PFSK-1 (cell line): Measurements from ENCODE around the gene WDR45B.

Experiments
- FOXP2 ChIP-seq: optimal IDR thresholded peaks from 2 replicates; pipeline ENCODE3; 2011; ENCODE audit warnings: borderline replicate concordance, control low read depth, inconsistent platforms; ENCODE audit not compliant: insufficient read depth; ENCODE audit errors: extremely low read length, extremely low read depth
- POLR2AphosphoS5 ChIP-seq: IDR thresholded peaks from 2 replicates; pipeline ENCODE4 v1.6.1; 2012; ENCODE audit warnings: low read depth, mild to moderate bottlenecking, control low read depth, low read length, moderate library complexity
- SIN3A ChIP-seq: IDR thresholded peaks from 2 replicates; pipeline ENCODE4 v1.6.1; 2012; ENCODE audit warnings: mild to moderate bottlenecking, low read length, moderate library complexity, borderline replicate concordance; ENCODE audit not compliant: insufficient read depth
- TAF1 ChIP-seq: IDR thresholded peaks from 2 replicates; pipeline ENCODE4 v1.6.1; 2012; ENCODE audit warnings: low read length, control low read depth, borderline replicate concordance; ENCODE audit not compliant: insufficient read depth
- TF ChIP-seq, protein P1 (sequence below), 2 experiments: IDR thresholded peaks; 2 replicates each; pipeline versions ENCODE4 v1.6.1 to v1.8.0; 2011 to 2012; ENCODE audit warnings: low read depth in 2 of 2, low read length in 2 of 2, control low read depth in 1 of 2, inconsistent platforms in 1 of 2, mild to moderate bottlenecking in 1 of 2, moderate library complexity in 1 of 2; ENCODE audit not compliant: insufficient read depth in 1 of 2

The WDR45B gene

GRCh38 chr17:82566129-82566960 lies 81.9 kb downstream of the WDR45B start:
- TF ChIP-seq FOXP2 (no peak), SIN3A (no peak), POLR2AphosphoS5 (no peak), TAF1 (no peak)
- TF ChIP-seq, protein P1, sequence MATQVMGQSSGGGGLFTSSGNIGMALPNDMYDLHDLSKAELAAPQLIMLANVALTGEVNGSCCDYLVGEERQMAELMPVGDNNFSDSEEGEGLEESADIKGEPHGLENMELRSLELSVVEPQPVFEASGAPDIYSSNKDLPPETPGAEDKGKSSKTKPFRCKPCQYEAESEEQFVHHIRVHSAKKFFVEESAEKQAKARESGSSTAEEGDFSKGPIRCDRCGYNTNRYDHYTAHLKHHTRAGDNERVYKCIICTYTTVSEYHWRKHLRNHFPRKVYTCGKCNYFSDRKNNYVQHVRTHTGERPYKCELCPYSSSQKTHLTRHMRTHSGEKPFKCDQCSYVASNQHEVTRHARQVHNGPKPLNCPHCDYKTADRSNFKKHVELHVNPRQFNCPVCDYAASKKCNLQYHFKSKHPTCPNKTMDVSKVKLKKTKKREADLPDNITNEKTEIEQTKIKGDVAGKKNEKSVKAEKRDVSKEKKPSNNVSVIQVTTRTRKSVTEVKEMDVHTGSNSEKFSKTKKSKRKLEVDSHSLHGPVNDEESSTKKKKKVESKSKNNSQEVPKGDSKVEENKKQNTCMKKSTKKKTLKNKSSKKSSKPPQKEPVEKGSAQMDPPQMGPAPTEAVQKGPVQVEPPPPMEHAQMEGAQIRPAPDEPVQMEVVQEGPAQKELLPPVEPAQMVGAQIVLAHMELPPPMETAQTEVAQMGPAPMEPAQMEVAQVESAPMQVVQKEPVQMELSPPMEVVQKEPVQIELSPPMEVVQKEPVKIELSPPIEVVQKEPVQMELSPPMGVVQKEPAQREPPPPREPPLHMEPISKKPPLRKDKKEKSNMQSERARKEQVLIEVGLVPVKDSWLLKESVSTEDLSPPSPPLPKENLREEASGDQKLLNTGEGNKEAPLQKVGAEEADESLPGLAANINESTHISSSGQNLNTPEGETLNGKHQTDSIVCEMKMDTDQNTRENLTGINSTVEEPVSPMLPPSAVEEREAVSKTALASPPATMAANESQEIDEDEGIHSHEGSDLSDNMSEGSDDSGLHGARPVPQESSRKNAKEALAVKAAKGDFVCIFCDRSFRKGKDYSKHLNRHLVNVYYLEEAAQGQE (IDR thresholded peaks at IDR 0.05; ENCODE audit: insufficient read depth in 1 of 2, low read depth in 2 of 2, low read length in 2 of 2) = no peak

DNA sequence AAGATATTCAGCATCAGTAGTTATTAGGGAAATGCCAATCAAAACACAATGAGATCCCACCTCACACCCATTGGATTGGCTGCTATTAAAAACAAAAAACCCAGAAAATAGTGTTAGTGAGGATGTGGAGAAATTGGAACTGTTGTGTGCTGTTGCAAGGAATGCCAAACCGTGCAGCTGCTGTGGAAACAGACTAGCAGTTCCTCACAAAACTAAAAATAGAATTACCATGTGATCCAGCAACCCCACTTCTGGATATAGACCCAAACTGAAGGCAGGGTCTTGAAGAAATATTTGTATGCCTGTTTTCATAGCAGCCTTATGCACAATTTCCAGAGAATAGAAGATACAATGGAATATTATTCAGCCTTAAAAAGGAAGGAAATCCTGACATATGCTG lies 82.7 kb downstream of the WDR45B start:
- no peak for TF ChIP-seq TAF1
- TF ChIP-seq SIN3A = no peak
- TF ChIP-seq POLR2AphosphoS5 = no peak
- TF ChIP-seq, protein P1 (IDR thresholded peaks at IDR 0.05; ENCODE audit: insufficient read depth in 1 of 2, low read depth in 2 of 2, low read length in 2 of 2) = no peak
- no peak for TF ChIP-seq FOXP2
